ENCODE results near the gene SDHAF2.

DNA sequence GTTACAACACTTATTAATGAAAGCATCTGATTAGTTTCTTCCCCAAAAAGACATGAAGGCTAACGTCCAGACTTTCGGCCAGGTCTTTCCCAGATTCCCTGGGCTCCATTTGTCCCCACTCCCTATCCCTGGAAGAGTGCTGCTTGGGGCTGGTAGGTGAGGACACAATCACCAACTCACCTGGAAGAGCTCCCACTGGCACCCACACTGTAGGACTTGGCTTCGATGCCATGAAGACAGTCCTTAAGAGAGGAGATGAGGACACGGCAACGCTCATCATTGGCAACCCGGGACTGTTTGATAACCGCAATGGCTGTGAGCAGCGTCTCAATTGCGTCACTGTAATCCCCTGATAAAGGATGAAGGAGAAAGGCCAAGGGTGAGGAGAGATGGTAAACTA lies 18.3 kb upstream of the SDHAF2 start:
- TF ChIP-seq CHD2 (IDR thresholded peaks at IDR 0.05; ENCODE audit: low read length, partially characterized antibody) (no peak), GATA2 (CRISPR knock-in tag; IDR thresholded peaks at IDR 0.05) (no peak), RAD21 (IDR thresholded peaks at IDR 0.05; ENCODE audit: low read length) (no peak)
- TF ChIP-seq, protein P1, sequence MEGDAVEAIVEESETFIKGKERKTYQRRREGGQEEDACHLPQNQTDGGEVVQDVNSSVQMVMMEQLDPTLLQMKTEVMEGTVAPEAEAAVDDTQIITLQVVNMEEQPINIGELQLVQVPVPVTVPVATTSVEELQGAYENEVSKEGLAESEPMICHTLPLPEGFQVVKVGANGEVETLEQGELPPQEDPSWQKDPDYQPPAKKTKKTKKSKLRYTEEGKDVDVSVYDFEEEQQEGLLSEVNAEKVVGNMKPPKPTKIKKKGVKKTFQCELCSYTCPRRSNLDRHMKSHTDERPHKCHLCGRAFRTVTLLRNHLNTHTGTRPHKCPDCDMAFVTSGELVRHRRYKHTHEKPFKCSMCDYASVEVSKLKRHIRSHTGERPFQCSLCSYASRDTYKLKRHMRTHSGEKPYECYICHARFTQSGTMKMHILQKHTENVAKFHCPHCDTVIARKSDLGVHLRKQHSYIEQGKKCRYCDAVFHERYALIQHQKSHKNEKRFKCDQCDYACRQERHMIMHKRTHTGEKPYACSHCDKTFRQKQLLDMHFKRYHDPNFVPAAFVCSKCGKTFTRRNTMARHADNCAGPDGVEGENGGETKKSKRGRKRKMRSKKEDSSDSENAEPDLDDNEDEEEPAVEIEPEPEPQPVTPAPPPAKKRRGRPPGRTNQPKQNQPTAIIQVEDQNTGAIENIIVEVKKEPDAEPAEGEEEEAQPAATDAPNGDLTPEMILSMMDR (IDR thresholded peaks at IDR 0.05) = no peak
